GM18519 (cell line): Measurements from ENCODE around the gene RUNX2.
"Not testable (repeated sequence)": the region's sequence is repeated elsewhere in the genome, so short reads cannot be mapped to it uniquely, and the experiment has no call there.

Source experiments
- ATAC-seq: cut with Tn5 transposase; IDR thresholded peaks from one replicate; pipeline ENCODE4 v1.9.1; 2021; ENCODE audit warnings: mild to moderate bottlenecking, moderate library complexity; ENCODE audit not compliant: unreplicated experiment, low FRiP score

RUNX2 gene

GRCh38 chr6:45543298-45544235 lies 215.4 kb downstream of the RUNX2 start:
- ATAC-seq: no peak

GRCh38 chr6:45545416-45545815 lies 217.3 kb downstream of the RUNX2 start:
- ATAC-seq: no peak

- no peak for ATAC-seq
Measured at GRCh38 chr6:45548657-45549515, 220.8 kb downstream of the RUNX2 start.

GRCh38 chr6:45552536-45552935 lies 224.4 kb downstream of the RUNX2 start:
- ATAC-seq: no peak

GRCh38 chr6:45553730-45554344 lies 225.7 kb downstream of the RUNX2 start:
- no peak for ATAC-seq

- no peak for ATAC-seq
Measured at GRCh38 chr6:45554591-45554990, 226.5 kb downstream of the RUNX2 start.

GRCh38 chr6:45555981-45556771 lies 228.0 kb downstream of the RUNX2 start:
- ATAC-seq: no peak

- ATAC-seq: no peak
Measured at GRCh38 chr6:45556828-45557227, 228.7 kb downstream of the RUNX2 start.

GRCh38 chr6:45557454-45557853 lies 229.3 kb downstream of the RUNX2 start:
- ATAC-seq: no peak

- ATAC-seq: no peak
Measured at GRCh38 chr6:45558858-45559257, 230.7 kb downstream of the RUNX2 start.

GRCh38 chr6:45560321-45560820 lies 232.2 kb downstream of the RUNX2 start:
- not testable (repeated sequence) for ATAC-seq

- no peak for ATAC-seq
Measured at GRCh38 chr6:45562171-45562570, 234.0 kb downstream of the RUNX2 start.

- ATAC-seq: no peak
Measured at GRCh38 chr6:45563041-45563440, 234.9 kb downstream of the RUNX2 start.

GRCh38 chr6:45563844-45564243 lies 235.7 kb downstream of the RUNX2 start:
- ATAC-seq: no peak

GRCh38 chr6:45566882-45567281 lies 238.8 kb downstream of the RUNX2 start:
- no peak for ATAC-seq

- no peak for ATAC-seq
Measured at GRCh38 chr6:45567879-45568278, 239.7 kb downstream of the RUNX2 start.

- no peak for ATAC-seq
Measured at GRCh38 chr6:45568626-45569025, 240.5 kb downstream of the RUNX2 start.

GRCh38 chr6:45569210-45569945 lies 241.2 kb downstream of the RUNX2 start:
- no peak for ATAC-seq

GRCh38 chr6:45571159-45571558 lies 243.0 kb downstream of the RUNX2 start:
- no peak for ATAC-seq
